Measurements from ENCODE around the gene FAM81A. TPM values are rescaled to one million over a fixed set of nuclear protein-coding genes. Genes with fewer than 3 reads are reported as not detected.

FAM81A gene
- total and polyA plus RNA-seq, 9 of the 15 experiments (the other 6 are each of a cell fraction or from before 2014, with no cell fraction given): not detected

GRCh38 chr15:59532770-59533379 is 94.9 kb downstream of the FAM81A start (continued):
- TF ChIP-seq RBBP5 (IDR thresholded peaks at IDR 0.05; ENCODE audit: borderline replicate concordance, insufficient read depth, low read length, poor library complexity, severe bottlenecking): no peak
- TF ChIP-seq LCOR (CRISPR knock-in tag; IDR thresholded peaks at IDR 0.05): no peak
- peak; percentile 67 to 88 (median 77) for TF ChIP-seq CTCF (IDR thresholded peaks at IDR 0.05 in 2 of 3, conservative IDR thresholded peaks at IDR 0.05 in 1 of 3; ENCODE audit: insufficient read depth in 2 of 3, low read depth in 1 of 3, low read length in 3 of 3)
- no peak for TF ChIP-seq ZKSCAN3 (CRISPR knock-in tag; IDR thresholded peaks at IDR 0.05)
- TF ChIP-seq ZNF77 (CRISPR knock-in tag; IDR thresholded peaks at IDR 0.05): no peak
- no peak for TF ChIP-seq PBX2 (CRISPR knock-in tag; IDR thresholded peaks at IDR 0.05; ENCODE audit: low read depth)
- 0 out of 2 replicates have a peak, but pooled peaks have one; percentile 8 for TF ChIP-seq PBX2 (tag; conservative IDR thresholded peaks at IDR 0.05; ENCODE audit: low read depth)
- no peak for TF ChIP-seq NFIX (CRISPR knock-in tag; IDR thresholded peaks at IDR 0.05; ENCODE audit: low read depth)
- no peak for TF ChIP-seq BCLAF1 (IDR thresholded peaks at IDR 0.05; ENCODE audit: borderline replicate concordance in 1 of 2, control insufficient read depth in 1 of 2, low read depth in 2 of 2, low read length in 1 of 2)
- TF ChIP-seq DEAF1 (CRISPR knock-in tag; IDR thresholded peaks at IDR 0.05): peak; percentile 56; the same call in 1 of the 2 replicates

Data from K562 (cell line).